Left ventricle myocardium inferior (tissue), 1 donor: Measurements from ENCODE around the gene ANTKMT. TPM values are rescaled to one million over a fixed set of nuclear protein-coding genes. Genes with fewer than 3 reads are reported as not detected.
A peak's percentile ranks its signal among the peaks of the same experiment; 100 is the strongest.

Experiments used
- DNase-seq: peaks from one replicate; pipeline ENCODE4 v3.0.0-alpha.2; 2020
- H3K27ac ChIP-seq: fragments of 200-600 bp; replicated peaks from 2 replicates; pipeline ENCODE4 v1.8.0; 2021
- H3K27me3 ChIP-seq: fragments of 200-600 bp; 2 replicates; pipeline ENCODE4 v1.8.0; 2021; ENCODE audit warnings: low read depth
- H3K36me3 ChIP-seq: fragments of 200-600 bp; 2 replicates; pipeline ENCODE4 v1.8.0; 2021
- H3K4me1 ChIP-seq: fragments of 200-600 bp; 2 replicates; pipeline ENCODE4 v1.8.0; 2021
- H3K4me3 ChIP-seq: fragments of 200-600 bp; 2 replicates; pipeline ENCODE4 v1.8.0; 2021; ENCODE audit warnings: mild to moderate bottlenecking, moderate library complexity
- H3K9me3 ChIP-seq: fragments of 200-600 bp; replicated peaks from 2 replicates; pipeline ENCODE4 v1.8.0; 2021
- CTCF ChIP-seq: fragments of 200-600 bp; IDR thresholded peaks from 2 replicates; pipeline ENCODE4 v1.8.0; 2021; ENCODE audit warnings: antibody characterized with exemption, mild to moderate bottlenecking, borderline replicate concordance
- intact Hi-C: fragments of 100-400 bp; cut with micrococcal nuclease; formaldehyde crosslinking; loops from one replicate; pipeline ENCODE4 v1.11.0; 2022
- total RNA-seq: library from RNA; stranded (reverse); fragmentation: NEBNext Ultra II Directional; extraction: Animal tissue kit (Norgen Biotek cat#: 25700); gene quantifications from one replicate; pipeline ENCODE4 v1.2.1, GENCODE V29; 2021
- donor health status: DM: no; HTN: yes; CAD: no; lungs with severe emphysema.

The ANTKMT gene
- total RNA-seq, 1 donor from 2014 or later = 30.7 TPM

GRCh38 chr16:728890-729744 lies 8.2 kb downstream of the ANTKMT start:
- DNase-seq = no peak
- H3K4me3 ChIP-seq = peak overlapping the region; percentile 75

GRCh38 chr16:729768-730665 lies 9.1 kb downstream of the ANTKMT start:
- Histone ChIP-seq H3K4me1 (peaks cover 27% of the 10 kb centered on the region), H3K27me3 (peaks cover 26% of the 10 kb centered on the region), H3K27ac (no peak overlapping the region), H3K9me3 (no peaks in the 10 kb centered on the region), H3K4me3 (no peak overlapping the region), H3K36me3 (peaks cover 39% of the 10 kb centered on the region)
- intact Hi-C loops = no loop called here
- DNase-seq = no peak
- TF ChIP-seq CTCF = no peak

More at GRCh38 chr16:728890-729744, 8.2 kb downstream of the ANTKMT start:
- no peak overlapping the region for H3K27ac ChIP-seq
- H3K27me3 ChIP-seq = peaks cover 26% of the 10 kb centered on the region
- H3K36me3 ChIP-seq = peaks cover 30% of the 10 kb centered on the region
- no peak for TF ChIP-seq CTCF
- intact Hi-C loops = no loop called here
- H3K9me3 ChIP-seq = no peaks in the 10 kb centered on the region
- peaks cover 27% of the 10 kb centered on the region for H3K4me1 ChIP-seq

GRCh38 chr16:730666-731509 lies 9.9 kb downstream of the ANTKMT start:
- Histone ChIP-seq H3K4me1 (peaks cover 27% of the 10 kb centered on the region), H3K4me3 (no peak overlapping the region), H3K27me3 (peaks cover 25% of the 10 kb centered on the region), H3K36me3 (peaks cover 47% of the 10 kb centered on the region), H3K9me3 (no peaks in the 10 kb centered on the region), H3K27ac (no peak overlapping the region)
- no peak for DNase-seq
- intact Hi-C loops = no loop called here
- no peak for TF ChIP-seq CTCF

- peaks cover 13% of the 10 kb centered on the region for H3K27me3 ChIP-seq
- H3K4me1 ChIP-seq = peaks cover 16% of the 10 kb centered on the region
- intact Hi-C loops = no loop called here
- no peak for TF ChIP-seq CTCF
- no peak overlapping the region for H3K27ac ChIP-seq
- DNase-seq = no peak
- H3K9me3 ChIP-seq = no peaks in the 10 kb centered on the region
- peaks cover 62% of the 10 kb centered on the region for H3K36me3 ChIP-seq
- H3K4me3 ChIP-seq = no peak overlapping the region
Measured at GRCh38 chr16:732332-732731, 11.4 kb downstream of the ANTKMT start.

- no peak for DNase-seq
- Histone ChIP-seq H3K4me1 (peaks cover 10% of the 10 kb centered on the region), H3K9me3 (no peaks in the 10 kb centered on the region), H3K4me3 (no peak overlapping the region), H3K27ac (no peak overlapping the region), H3K36me3 (peaks cover 68% of the 10 kb centered on the region), H3K27me3 (peaks cover 7% of the 10 kb centered on the region)
- no peak for TF ChIP-seq CTCF
- intact Hi-C loops = no loop called here
Measured at GRCh38 chr16:732936-733335, 12.0 kb downstream of the ANTKMT start.
